Subcutaneous abdominal adipose tissue (tissue), 5 donors: Measurements from ENCODE around the gene ISG15.
"Not testable (repeated sequence)": the region's sequence is repeated elsewhere in the genome, so short reads cannot be mapped to it uniquely, and the experiment has no call there.

Experiments used
- H3K27ac ChIP-seq: one replicate; pipeline ENCODE4 v1.7.0; 2013; ENCODE audit warnings: low read depth, mild to moderate bottlenecking, inconsistent platforms, low read length, moderate library complexity
- H3K27me3 ChIP-seq, 5 donors: one replicate each; pipeline ENCODE4 v1.7.0; 2013; ENCODE audit warnings: low read length in 5 of 5, inconsistent platforms in 1 of 5; ENCODE audit not compliant: control insufficient read depth in 5 of 5, insufficient read depth in 4 of 5
- H3K36me3 ChIP-seq, 5 donors: one replicate each; pipeline ENCODE4 v1.7.0; 2013; ENCODE audit warnings: low read length in 5 of 5; ENCODE audit not compliant: control insufficient read depth in 5 of 5, insufficient read depth in 5 of 5
- H3K4me1 ChIP-seq, 5 donors: one replicate each; pipeline ENCODE4 v1.7.0; 2013; ENCODE audit warnings: low read length in 5 of 5, mild to moderate bottlenecking in 3 of 5, moderate library complexity in 1 of 5; ENCODE audit not compliant: control insufficient read depth in 5 of 5, insufficient read depth in 5 of 5
- H3K4me3 ChIP-seq, 5 donors: one replicate each; pipeline ENCODE4 v1.7.0; 2013; ENCODE audit warnings: low read length in 5 of 5, low read depth in 1 of 5
- H3K9ac ChIP-seq, 5 donors: one replicate each; pipeline ENCODE4 v1.7.0; 2013; ENCODE audit warnings: low read length in 5 of 5, mild to moderate bottlenecking in 4 of 5, moderate library complexity in 3 of 5
- H3K9me3 ChIP-seq, 5 donors: one replicate each; pipeline ENCODE4 v1.7.0; 2013; ENCODE audit warnings: low read length in 5 of 5; ENCODE audit not compliant: control insufficient read depth in 5 of 5
- donor health status: healthy.
- donor health status: healthy.
- donor health status: healthy.
- donor health status: healthy.
- donor health status: healthy.

The ISG15 gene

DNA sequence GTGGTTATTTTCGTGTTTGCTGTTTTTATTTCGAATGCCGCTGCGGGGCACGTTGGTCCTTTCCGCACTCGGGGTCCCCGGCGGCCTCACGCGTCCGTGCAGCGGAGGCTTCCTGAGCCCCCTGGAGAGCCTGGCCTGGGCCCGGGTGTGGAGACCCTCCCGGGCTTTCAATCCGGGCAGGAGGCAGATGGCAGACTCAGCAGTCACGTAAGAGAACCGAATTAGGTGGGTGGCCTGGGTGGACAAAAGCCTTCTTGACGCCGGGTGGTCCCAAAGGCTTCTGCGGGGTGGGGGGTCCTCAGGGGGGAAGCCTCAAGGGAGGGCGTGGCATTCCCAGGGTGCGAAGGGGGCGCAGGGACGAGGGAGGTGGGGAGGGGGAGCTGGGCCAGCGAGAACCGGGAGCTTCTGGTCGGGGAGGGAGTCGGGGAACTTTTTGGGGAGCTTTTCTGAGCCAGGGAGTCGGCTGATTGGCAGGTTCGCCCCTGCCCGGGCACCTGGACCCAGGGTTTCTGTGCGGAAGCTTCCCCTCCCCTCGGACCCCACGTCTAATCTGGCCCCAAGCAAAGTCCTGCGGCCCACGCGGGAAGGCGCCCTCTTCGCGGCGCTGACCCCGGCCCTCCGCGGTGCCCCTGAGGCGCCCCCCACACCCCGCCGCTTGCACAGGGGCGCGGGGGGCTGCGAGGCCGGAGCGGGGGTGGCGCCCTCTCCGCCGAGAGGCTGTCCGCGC is 12.1 kb upstream of the ISG15 start:
- Histone ChIP-seq H3K4me1 (peaks cover 2 to 49% (median 30%) of the 10 kb centered on the region in 5 donors), H3K27me3 (peaks cover 12 to 52% (median 41%) of the 10 kb centered on the region in 5 donors), H3K27ac (peak overlapping the region; percentile 65), H3K4me3 (peak overlapping the region in 4 of 5 donors; percentile 58 to 72 (median 60)), H3K9ac (peak overlapping the region in 2 of 5 donors; percentile 46 to 59), H3K9me3 (no peaks in the 10 kb centered on the region), H3K36me3 (no peaks in the 10 kb centered on the region)

- Histone ChIP-seq H3K4me3 (no peak overlapping the region), H3K27me3 (peaks cover 14 to 48% (median 37%) of the 10 kb centered on the region in 5 donors), H3K36me3 (no peaks in the 10 kb centered on the region), H3K9me3 (no peaks in the 10 kb centered on the region), H3K9ac (no peak overlapping the region), H3K4me1 (peaks cover 2 to 42% (median 28%) of the 10 kb centered on the region in 5 donors), H3K27ac (no peak overlapping the region)
These were observed 9.5 kb upstream of the ISG15 start for GRCh38 chr1:1003618-1004419.

- Histone ChIP-seq H3K9ac (no peak overlapping the region), H3K4me1 (peaks cover 2 to 36% (median 25%) of the 10 kb centered on the region in 5 donors), H3K27ac (no peak overlapping the region), H3K27me3 (peaks cover 14 to 46% (median 35%) of the 10 kb centered on the region in 5 donors), H3K36me3 (no peaks in the 10 kb centered on the region), H3K9me3 (no peaks in the 10 kb centered on the region), H3K4me3 (no peak overlapping the region)
These were observed 8.9 kb upstream of the ISG15 start for GRCh38 chr1:1004420-1004779.

DNA sequence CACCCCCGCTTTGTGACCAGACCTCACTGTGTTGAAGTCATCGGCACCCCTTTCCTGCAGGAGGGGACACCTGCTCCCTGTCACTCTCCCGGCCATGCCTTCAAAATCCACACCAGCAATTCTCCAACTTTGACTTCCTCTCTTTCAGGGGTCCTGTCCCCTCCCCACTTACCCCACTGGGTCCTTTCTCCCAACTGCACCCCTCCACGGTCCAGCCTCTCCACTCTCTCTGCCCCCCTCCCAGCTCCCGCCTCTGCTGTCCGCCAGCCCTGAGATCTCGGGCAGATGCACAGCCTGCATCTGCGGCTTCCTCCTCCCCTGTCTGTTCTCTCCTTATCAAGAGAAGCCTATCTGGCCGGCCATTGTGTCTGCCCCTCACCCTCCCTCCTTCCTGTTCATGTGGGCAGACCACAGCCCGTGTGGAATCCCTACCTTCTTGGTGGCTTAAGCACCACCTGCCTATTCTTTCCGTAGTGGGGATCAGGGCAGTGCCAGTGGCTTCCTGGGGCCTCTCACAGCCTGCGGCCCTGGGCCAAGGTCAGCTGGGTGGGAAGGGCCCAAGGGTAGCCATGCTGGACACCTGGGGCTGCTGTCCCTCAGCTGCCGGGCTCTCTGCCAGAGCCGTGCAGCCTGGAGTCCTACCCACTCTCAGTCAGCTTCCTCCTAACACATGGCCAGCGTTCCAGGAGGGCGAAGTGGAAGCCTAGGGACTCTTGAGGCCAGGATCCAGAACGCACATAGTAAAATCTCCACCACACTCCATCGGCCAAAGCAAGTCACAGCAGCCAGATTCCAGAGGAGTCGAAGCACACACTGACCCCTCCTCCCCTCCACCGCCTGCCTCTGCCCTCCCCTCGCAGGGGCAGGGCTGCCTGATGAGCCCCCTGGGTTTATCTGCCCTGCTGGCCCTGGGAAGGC is 8.3 kb upstream of the ISG15 start:
- H3K27ac ChIP-seq: no peak overlapping the region
- H3K4me1 ChIP-seq: peaks cover under 1 to 30% (median 23%) of the 10 kb centered on the region in 5 donors
- H3K9me3 ChIP-seq: no peaks in the 10 kb centered on the region
- H3K9ac ChIP-seq: no peak overlapping the region
- H3K36me3 ChIP-seq: no peaks in the 10 kb centered on the region
- no peak overlapping the region for H3K4me3 ChIP-seq
- peaks cover 14 to 44% (median 35%) of the 10 kb centered on the region in 5 donors for H3K27me3 ChIP-seq

DNA sequence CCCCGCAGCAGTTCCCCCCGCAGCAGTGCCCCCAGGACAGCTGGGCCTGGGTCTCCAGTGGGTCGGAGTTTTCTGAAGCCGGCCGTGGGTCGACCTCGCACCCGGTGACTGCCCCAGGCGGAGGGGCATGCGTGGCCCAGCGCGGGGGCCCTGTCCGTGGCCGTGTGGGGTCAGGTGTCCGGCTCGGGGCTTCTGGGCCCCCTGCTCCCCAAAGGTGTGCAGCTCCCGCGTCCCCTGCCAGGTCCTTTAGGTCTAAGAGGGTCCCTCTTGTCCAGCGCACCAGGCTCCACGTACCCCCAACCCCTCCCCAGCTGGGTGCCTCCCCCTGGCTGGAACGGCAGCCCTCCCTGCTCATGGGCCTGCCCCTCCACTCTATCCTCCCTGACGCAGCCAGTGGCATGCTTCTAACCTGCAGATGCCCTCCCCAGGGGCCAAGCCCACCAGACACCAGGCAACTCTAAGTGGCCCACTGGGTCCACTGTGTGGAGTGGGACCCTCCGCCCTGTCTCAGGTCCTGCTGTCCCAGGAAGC is 7.5 kb upstream of the ISG15 start:
- H3K4me3 ChIP-seq: no peak overlapping the region
- no peak overlapping the region for H3K27ac ChIP-seq
- no peaks in the 10 kb centered on the region for H3K9me3 ChIP-seq
- no peak overlapping the region for H3K9ac ChIP-seq
- H3K36me3 ChIP-seq: no peaks in the 10 kb centered on the region
- H3K27me3 ChIP-seq: peaks cover 14 to 41% (median 35%) of the 10 kb centered on the region in 5 donors
- peaks cover 0 to 22% (median 17%) of the 10 kb centered on the region in 5 donors for H3K4me1 ChIP-seq

DNA sequence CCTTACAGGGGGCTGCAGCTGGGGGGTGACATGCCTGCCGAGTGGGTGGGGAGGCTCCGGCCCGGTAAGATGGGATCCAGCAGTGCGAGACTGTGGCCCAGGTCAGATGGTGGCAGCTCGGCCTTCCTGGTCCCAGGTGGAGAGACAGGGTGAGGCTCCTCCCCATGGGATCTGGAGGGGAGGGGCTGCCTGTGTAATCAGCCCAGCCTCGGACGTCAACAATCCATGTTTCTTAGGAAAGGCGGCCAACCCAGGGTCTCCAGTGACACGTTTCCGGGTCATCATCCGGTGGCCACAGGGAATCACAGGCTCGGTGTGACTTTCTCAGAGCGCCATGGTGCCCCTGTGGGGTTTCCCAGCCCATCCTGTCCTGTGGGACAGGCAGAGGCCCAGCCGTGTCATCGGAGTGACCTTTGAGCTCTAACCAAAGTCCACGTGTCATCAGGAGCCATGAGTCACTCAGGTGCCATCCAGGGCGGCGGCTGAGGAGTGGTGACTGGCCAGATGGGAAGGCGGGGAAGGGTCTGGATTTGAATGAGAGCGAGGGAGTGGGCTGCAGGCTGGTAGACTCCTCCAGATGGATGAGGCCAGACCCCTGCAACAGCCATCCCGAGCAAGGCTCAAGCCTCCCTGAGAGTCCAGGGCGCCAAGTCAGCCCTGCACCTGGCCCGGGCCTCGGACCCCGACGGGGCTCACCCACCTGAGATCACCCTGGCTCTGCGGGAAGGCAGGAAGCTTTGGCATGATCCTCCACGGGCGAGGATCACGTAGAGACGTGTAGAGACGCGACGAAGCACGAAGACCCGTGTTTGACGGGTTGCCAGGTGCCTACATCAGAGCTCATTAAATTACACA is 6.8 kb upstream of the ISG15 start:
- Histone ChIP-seq H3K9ac (no peak overlapping the region), H3K4me3 (no peak overlapping the region), H3K27ac (no peak overlapping the region), H3K27me3 (peaks cover 14 to 37% (median 33%) of the 10 kb centered on the region in 5 donors), H3K36me3 (no peaks in the 10 kb centered on the region), H3K4me1 (peaks cover 0 to 15% (median 11%) of the 10 kb centered on the region in 5 donors), H3K9me3 (no peaks in the 10 kb centered on the region)

- not testable (repeated sequence) for H3K9me3 ChIP-seq, H3K27ac ChIP-seq, H3K9ac ChIP-seq, H3K36me3 ChIP-seq, H3K4me3 ChIP-seq
- H3K4me1 ChIP-seq: peaks cover 0 to 30% (median 25%) of the 10 kb centered on the region in 5 donors
- peaks cover 8 to 22% (median 15%) of the 10 kb centered on the region in 5 donors for H3K27me3 ChIP-seq
These were observed 3.2 kb upstream of the ISG15 start for GRCh38 chr1:1010131-1010530.

DNA sequence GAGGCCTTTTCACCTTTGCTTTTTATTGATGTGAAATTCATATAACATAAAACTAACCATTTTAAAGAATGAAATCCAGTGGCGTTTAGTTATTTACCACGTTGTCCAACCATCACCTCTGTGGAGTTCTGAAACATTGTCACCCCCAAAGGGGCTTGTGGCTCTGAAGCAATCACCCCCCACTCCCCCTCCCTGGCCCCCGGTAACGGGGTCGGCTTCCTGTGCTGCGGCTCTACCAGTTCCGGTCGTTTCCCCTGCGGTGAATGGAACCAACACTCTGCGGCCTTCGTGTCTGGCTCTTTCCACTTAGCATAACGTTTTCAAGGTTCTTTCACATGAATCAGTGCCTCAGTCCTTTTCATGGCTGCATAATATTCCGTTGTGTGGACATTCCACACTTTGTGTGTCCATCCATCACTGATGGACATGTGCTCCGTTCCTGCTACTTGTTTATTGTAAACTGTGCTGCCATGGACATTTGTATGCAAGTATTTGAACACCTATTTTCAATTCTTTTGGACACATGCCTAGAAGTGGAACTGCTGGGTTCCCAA is 1.8 kb upstream of the ISG15 start:
- H3K9ac ChIP-seq: no peak overlapping the region
- peaks cover 0 to 8% (median 4%) of the 10 kb centered on the region in 5 donors for H3K27me3 ChIP-seq
- H3K36me3 ChIP-seq: no peaks in the 10 kb centered on the region
- no peak overlapping the region for H3K4me3 ChIP-seq
- H3K4me1 ChIP-seq: peaks cover 0 to 23% (median 22%) of the 10 kb centered on the region in 5 donors
- no peak overlapping the region for H3K27ac ChIP-seq
- no peaks in the 10 kb centered on the region for H3K9me3 ChIP-seq

- H3K9ac ChIP-seq: peak overlapping the region; percentile 29 to 90 (median 82)
- peak overlapping the region; percentile 70 for H3K27ac ChIP-seq
- not testable (repeated sequence) for H3K9me3 ChIP-seq, H3K27me3 ChIP-seq, H3K36me3 ChIP-seq
- H3K4me1 ChIP-seq: peaks cover 0 to 23% (median 22%) of the 10 kb centered on the region in 5 donors
- peak overlapping the region; percentile 80 to 95 (median 94) for H3K4me3 ChIP-seq
These were observed 577 bp upstream of the ISG15 start for GRCh38 chr1:1012736-1013104.
